ENCODE data around the gene LRRC34. TPM values are rescaled to one million over a fixed set of nuclear protein-coding genes. Genes with fewer than 3 reads are reported as not detected.

Gene LRRC34
- polyA plus RNA-seq, 1 donor (not counting 4 experiments of a cell fraction or from before 2014, with no cell fraction given), result 0.43 TPM

GRCh38 chr3:169850618-169851017 is 37.9 kb upstream of the LRRC34 start:
- H3K9me3 ChIP-seq (ENCODE audit: control insufficient read depth, low read depth, low read length), result no peaks in the 10 kb centered on the region
- H3K4me2 ChIP-seq (ENCODE audit: control insufficient read depth, extremely low read depth, insufficient read depth, low read depth, low read length), result no peak overlapping the region
- TF ChIP-seq CTCF (optimal IDR thresholded peaks at IDR 0.05 in 1 of 3, IDR thresholded peaks at IDR 0.05 in 1 of 3, conservative IDR thresholded peaks at IDR 0.05 in 1 of 3; ENCODE audit: extremely low read depth in 1 of 3, insufficient read depth in 2 of 3, low read length in 3 of 3), result no peak
- no peak for TF ChIP-seq EZH2 (IDR thresholded peaks at IDR 0.05; ENCODE audit: low read length)
- FAIRE-seq (no peak), DNase-seq (ENCODE audit: low read depth, low spot score) (no peak)
- H3K9ac ChIP-seq (ENCODE audit: control insufficient read depth, extremely low read depth, insufficient read depth, low read length), result no peak overlapping the region
- no peak overlapping the region for H3K27ac ChIP-seq (ENCODE audit: control insufficient read depth, insufficient read depth, low read length)
- no peak overlapping the region for H2AFZ ChIP-seq (ENCODE audit: control insufficient read depth, low read length)
- no peaks in the 10 kb centered on the region for H3K9me1 ChIP-seq (ENCODE audit: control insufficient read depth, extremely low read depth, insufficient read depth, low read length)
- H3K79me2 ChIP-seq (ENCODE audit: control insufficient read depth, insufficient read depth, low read length), result no peaks in the 10 kb centered on the region
- no peaks in the 10 kb centered on the region for H3K27me3 ChIP-seq (ENCODE audit: control insufficient read depth, extremely low read depth, insufficient read depth, low read length)
- dilution Hi-C loops (cut with MboI; ENCODE audit: extremely low pct_ligation_motif_present, low sequenced_read_pairs), result no loop called here
- H4K20me1 ChIP-seq (ENCODE audit: control insufficient read depth, extremely low read depth, insufficient read depth, low read length), result no peaks in the 10 kb centered on the region
- no peaks in the 10 kb centered on the region for H3K36me3 ChIP-seq (ENCODE audit: control insufficient read depth in 2 of 2, extremely low read depth in 1 of 2, insufficient read depth in 2 of 2, low read length in 2 of 2)
- H3K4me1 ChIP-seq (ENCODE audit: control insufficient read depth, extremely low read depth, insufficient read depth, low read length), result peaks cover 14% of the 10 kb centered on the region
- H3K4me3 ChIP-seq (ENCODE audit: control insufficient read depth in 2 of 3, extremely low read depth in 1 of 3, insufficient read depth in 2 of 3, low read depth in 1 of 3, low read length in 3 of 3), result no peak overlapping the region

- FAIRE-seq (no peak), DNase-seq (ENCODE audit: low read depth, low spot score) (no peak)
- Histone ChIP-seq H3K9ac (ENCODE audit: control insufficient read depth, extremely low read depth, insufficient read depth, low read length) (no peak overlapping the region), H3K27me3 (ENCODE audit: control insufficient read depth, extremely low read depth, insufficient read depth, low read length) (no peaks in the 10 kb centered on the region), H2AFZ (ENCODE audit: control insufficient read depth, low read length) (no peak overlapping the region), H3K27ac (ENCODE audit: control insufficient read depth, insufficient read depth, low read length) (no peak overlapping the region), H3K79me2 (ENCODE audit: control insufficient read depth, insufficient read depth, low read length) (no peaks in the 10 kb centered on the region), H3K9me1 (ENCODE audit: control insufficient read depth, extremely low read depth, insufficient read depth, low read length) (no peaks in the 10 kb centered on the region), H3K36me3 (ENCODE audit: control insufficient read depth in 2 of 2, extremely low read depth in 1 of 2, insufficient read depth in 2 of 2, low read length in 2 of 2) (no peaks in the 10 kb centered on the region), H3K4me3 (ENCODE audit: control insufficient read depth in 2 of 3, extremely low read depth in 1 of 3, insufficient read depth in 2 of 3, low read depth in 1 of 3, low read length in 3 of 3) (no peak overlapping the region), H3K4me2 (ENCODE audit: control insufficient read depth, extremely low read depth, insufficient read depth, low read depth, low read length) (no peak overlapping the region), H3K4me1 (ENCODE audit: control insufficient read depth, extremely low read depth, insufficient read depth, low read length) (peaks cover 14% of the 10 kb centered on the region), H4K20me1 (ENCODE audit: control insufficient read depth, extremely low read depth, insufficient read depth, low read length) (no peaks in the 10 kb centered on the region), H3K9me3 (ENCODE audit: control insufficient read depth, low read depth, low read length) (no peaks in the 10 kb centered on the region)
- dilution Hi-C loops (cut with MboI; ENCODE audit: extremely low pct_ligation_motif_present, low sequenced_read_pairs), result no loop called here
- TF ChIP-seq EZH2 (IDR thresholded peaks at IDR 0.05; ENCODE audit: low read length) (no peak), CTCF (optimal IDR thresholded peaks at IDR 0.05 in 1 of 3, IDR thresholded peaks at IDR 0.05 in 1 of 3, conservative IDR thresholded peaks at IDR 0.05 in 1 of 3; ENCODE audit: extremely low read depth in 1 of 3, insufficient read depth in 2 of 3, low read length in 3 of 3) (no peak)
These were observed 36.0 kb upstream of the LRRC34 start for GRCh38 chr3:169848741-169849140.
